SK-N-SH treated with all-trans-retinoic acid at 6 μM for 48 hours (cell line): Measurements from ENCODE around the gene VANGL1.

Experiments
- ATAC-seq: fragments of 200-7000 bp; cut with Tn5 transposase; 3 replicates; pipeline ENCODE4 v1.9.1; 2020; ENCODE audit warnings: mild to moderate bottlenecking, moderate library complexity
- BACH2 ChIP-seq: fragments of 250-450 bp; sonication (Bioruptor Pico); IDR thresholded peaks from 2 replicates; pipeline ENCODE4 v1.9.0; 2021; ENCODE audit warnings: mild to moderate bottlenecking, borderline replicate concordance
- CREB5 ChIP-seq: fragments of 250-450 bp; sonication (Bioruptor Pico); IDR thresholded peaks from 2 replicates; pipeline ENCODE4 v1.5.1; 2020; ENCODE audit warnings: low read depth, mild to moderate bottlenecking, moderate library complexity
- GLIS3 ChIP-seq: fragments of 250-450 bp; sonication (Bioruptor Pico); IDR thresholded peaks from 2 replicates; pipeline ENCODE4 v1.5.0; 2020; ENCODE audit warnings: mild to moderate bottlenecking, moderate library complexity
- ISL1 ChIP-seq: fragments of 250-450 bp; sonication (Bioruptor Pico); IDR thresholded peaks from 2 replicates; pipeline ENCODE4 v2.1.2; 2022; ENCODE audit warnings: mild to moderate bottlenecking, moderate library complexity
- POU6F1 ChIP-seq: fragments of 250-450 bp; sonication (Bioruptor Pico); IDR thresholded peaks from 2 replicates; pipeline ENCODE4 v1.8.0; 2021; ENCODE audit warnings: low read depth, mild to moderate bottlenecking, moderate library complexity, borderline replicate concordance
- PPARA ChIP-seq: fragments of 250-450 bp; sonication (Bioruptor Pico); IDR thresholded peaks from 2 replicates; pipeline ENCODE4 v1.5.0; 2020; ENCODE audit warnings: mild to moderate bottlenecking, borderline replicate concordance
- RARB ChIP-seq: fragments of 250-450 bp; sonication (Bioruptor Pico); IDR thresholded peaks from 2 replicates; pipeline ENCODE4 v1.8.0; 2021; ENCODE audit warnings: mild to moderate bottlenecking, moderate library complexity
- SNAI2 ChIP-seq: fragments of 250-450 bp; sonication (Bioruptor Pico); IDR thresholded peaks from 2 replicates; pipeline ENCODE4 v1.5.0; 2020; ENCODE audit warnings: mild to moderate bottlenecking, moderate library complexity
- TCF4 ChIP-seq: fragments of 250-450 bp; sonication (Bioruptor Pico); IDR thresholded peaks from 2 replicates; pipeline ENCODE4 v1.8.0; 2021; ENCODE audit warnings: mild to moderate bottlenecking, moderate library complexity, borderline replicate concordance
- TOX ChIP-seq: fragments of 250-450 bp; sonication (Bioruptor Pico); IDR thresholded peaks from 2 replicates; pipeline ENCODE4 v1.8.0; 2021; ENCODE audit warnings: mild to moderate bottlenecking, moderate library complexity, borderline replicate concordance
- ZC3H10 ChIP-seq: fragments of 250-450 bp; sonication (Bioruptor Pico); IDR thresholded peaks from 2 replicates; pipeline ENCODE4 v1.5.1; 2021; ENCODE audit warnings: mild to moderate bottlenecking, moderate library complexity
- ZFP3 ChIP-seq: fragments of 250-450 bp; sonication (Bioruptor Pico); IDR thresholded peaks from 2 replicates; pipeline ENCODE4 v1.5.0; 2020; ENCODE audit warnings: mild to moderate bottlenecking, moderate library complexity
- ZNF565 ChIP-seq: fragments of 450-650 bp; formaldehyde crosslinking; conservative IDR thresholded peaks from 2 replicates; pipeline ENCODE4 v1.5.0; 2020; ENCODE audit warnings: low read depth, mild to moderate bottlenecking, moderate library complexity
- ZNF70 ChIP-seq: fragments of 450-650 bp; formaldehyde crosslinking; IDR thresholded peaks from 2 replicates; pipeline ENCODE4 v1.5.0; 2020; ENCODE audit warnings: mild to moderate bottlenecking, moderate library complexity
- TF ChIP-seq, protein P1 (sequence below): fragments of 250-450 bp; sonication (Bioruptor Pico); IDR thresholded peaks from 2 replicates; pipeline ENCODE4 v1.5.1; 2021; ENCODE audit warnings: mild to moderate bottlenecking, moderate library complexity
- TF ChIP-seq, protein P2 (sequence below): fragments of 250-450 bp; sonication (Bioruptor Pico); IDR thresholded peaks from 2 replicates; pipeline ENCODE4 v1.5.0; 2020; ENCODE audit warnings: mild to moderate bottlenecking, moderate library complexity
- TF ChIP-seq, protein P3 (sequence below): fragments of 250-450 bp; sonication (Bioruptor Pico); IDR thresholded peaks from 2 replicates; pipeline ENCODE4 v1.8.0; 2020; ENCODE audit warnings: mild to moderate bottlenecking, moderate library complexity, borderline replicate concordance

The VANGL1 gene

GRCh38 chr1:115687744-115688143, 46.0 kb downstream of the VANGL1 start (continued):
- TF ChIP-seq ZC3H10 (no peak), BACH2 (CRISPR knock-in tag) (no peak), CREB5 (no peak)
- TF ChIP-seq, all 23 proteins: peak for 0

DNA sequence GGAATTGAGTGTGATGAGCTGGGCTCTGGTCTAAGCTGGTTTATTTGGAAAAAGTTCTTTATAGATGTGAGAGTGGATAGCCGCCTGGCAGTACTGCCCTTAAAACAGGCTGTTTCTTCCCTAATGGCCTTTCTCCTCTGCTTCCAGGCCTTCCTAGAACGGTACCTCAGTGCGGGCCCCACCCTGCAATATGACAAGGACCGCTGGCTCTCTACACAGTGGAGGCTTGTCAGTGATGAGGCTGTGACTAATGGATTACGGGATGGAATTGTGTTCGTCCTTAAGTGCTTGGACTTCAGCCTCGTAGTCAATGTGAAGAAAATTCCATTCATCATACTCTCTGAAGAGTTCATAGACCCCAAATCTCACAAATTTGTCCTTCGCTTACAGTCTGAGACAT, 49.2 kb downstream of the VANGL1 start:
- TF ChIP-seq GLIS3 (CRISPR knock-in tag) (no peak), BACH2 (CRISPR knock-in tag) (no peak), RARB (no peak), SNAI2 (CRISPR knock-in tag) (no peak), ZNF70 (CRISPR knock-in tag) (no peak), PPARA (CRISPR knock-in tag) (no peak), ZFP3 (CRISPR knock-in tag) (no peak), ZC3H10 (no peak), TCF4 (CRISPR knock-in tag) (no peak), POU6F1 (CRISPR knock-in tag) (no peak)
- TF ChIP-seq, protein P1, sequence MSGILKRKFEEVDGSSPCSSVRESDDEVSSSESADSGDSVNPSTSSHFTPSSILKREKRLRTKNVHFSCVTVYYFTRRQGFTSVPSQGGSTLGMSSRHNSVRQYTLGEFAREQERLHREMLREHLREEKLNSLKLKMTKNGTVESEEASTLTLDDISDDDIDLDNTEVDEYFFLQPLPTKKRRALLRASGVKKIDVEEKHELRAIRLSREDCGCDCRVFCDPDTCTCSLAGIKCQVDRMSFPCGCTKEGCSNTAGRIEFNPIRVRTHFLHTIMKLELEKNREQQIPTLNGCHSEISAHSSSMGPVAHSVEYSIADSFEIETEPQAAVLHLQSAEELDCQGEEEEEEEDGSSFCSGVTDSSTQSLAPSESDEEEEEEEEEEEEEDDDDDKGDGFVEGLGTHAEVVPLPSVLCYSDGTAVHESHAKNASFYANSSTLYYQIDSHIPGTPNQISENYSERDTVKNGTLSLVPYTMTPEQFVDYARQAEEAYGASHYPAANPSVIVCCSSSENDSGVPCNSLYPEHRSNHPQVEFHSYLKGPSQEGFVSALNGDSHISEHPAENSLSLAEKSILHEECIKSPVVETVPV (CRISPR knock-in tag) = no peak
- TF ChIP-seq, protein P2, sequence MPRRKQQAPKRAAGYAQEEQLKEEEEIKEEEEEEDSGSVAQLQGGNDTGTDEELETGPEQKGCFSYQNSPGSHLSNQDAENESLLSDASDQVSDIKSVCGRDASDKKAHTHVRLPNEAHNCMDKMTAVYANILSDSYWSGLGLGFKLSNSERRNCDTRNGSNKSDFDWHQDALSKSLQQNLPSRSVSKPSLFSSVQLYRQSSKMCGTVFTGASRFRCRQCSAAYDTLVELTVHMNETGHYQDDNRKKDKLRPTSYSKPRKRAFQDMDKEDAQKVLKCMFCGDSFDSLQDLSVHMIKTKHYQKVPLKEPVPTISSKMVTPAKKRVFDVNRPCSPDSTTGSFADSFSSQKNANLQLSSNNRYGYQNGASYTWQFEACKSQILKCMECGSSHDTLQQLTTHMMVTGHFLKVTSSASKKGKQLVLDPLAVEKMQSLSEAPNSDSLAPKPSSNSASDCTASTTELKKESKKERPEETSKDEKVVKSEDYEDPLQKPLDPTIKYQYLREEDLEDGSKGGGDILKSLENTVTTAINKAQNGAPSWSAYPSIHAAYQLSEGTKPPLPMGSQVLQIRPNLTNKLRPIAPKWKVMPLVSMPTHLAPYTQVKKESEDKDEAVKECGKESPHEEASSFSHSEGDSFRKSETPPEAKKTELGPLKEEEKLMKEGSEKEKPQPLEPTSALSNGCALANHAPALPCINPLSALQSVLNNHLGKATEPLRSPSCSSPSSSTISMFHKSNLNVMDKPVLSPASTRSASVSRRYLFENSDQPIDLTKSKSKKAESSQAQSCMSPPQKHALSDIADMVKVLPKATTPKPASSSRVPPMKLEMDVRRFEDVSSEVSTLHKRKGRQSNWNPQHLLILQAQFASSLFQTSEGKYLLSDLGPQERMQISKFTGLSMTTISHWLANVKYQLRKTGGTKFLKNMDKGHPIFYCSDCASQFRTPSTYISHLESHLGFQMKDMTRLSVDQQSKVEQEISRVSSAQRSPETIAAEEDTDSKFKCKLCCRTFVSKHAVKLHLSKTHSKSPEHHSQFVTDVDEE (CRISPR knock-in tag) = no peak
- TF ChIP-seq, protein P3, sequence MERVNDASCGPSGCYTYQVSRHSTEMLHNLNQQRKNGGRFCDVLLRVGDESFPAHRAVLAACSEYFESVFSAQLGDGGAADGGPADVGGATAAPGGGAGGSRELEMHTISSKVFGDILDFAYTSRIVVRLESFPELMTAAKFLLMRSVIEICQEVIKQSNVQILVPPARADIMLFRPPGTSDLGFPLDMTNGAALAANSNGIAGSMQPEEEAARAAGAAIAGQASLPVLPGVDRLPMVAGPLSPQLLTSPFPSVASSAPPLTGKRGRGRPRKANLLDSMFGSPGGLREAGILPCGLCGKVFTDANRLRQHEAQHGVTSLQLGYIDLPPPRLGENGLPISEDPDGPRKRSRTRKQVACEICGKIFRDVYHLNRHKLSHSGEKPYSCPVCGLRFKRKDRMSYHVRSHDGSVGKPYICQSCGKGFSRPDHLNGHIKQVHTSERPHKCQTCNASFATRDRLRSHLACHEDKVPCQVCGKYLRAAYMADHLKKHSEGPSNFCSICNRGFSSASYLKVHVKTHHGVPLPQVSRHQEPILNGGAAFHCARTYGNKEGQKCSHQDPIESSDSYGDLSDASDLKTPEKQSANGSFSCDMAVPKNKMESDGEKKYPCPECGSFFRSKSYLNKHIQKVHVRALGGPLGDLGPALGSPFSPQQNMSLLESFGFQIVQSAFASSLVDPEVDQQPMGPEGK (CRISPR knock-in tag) = no peak
- ATAC-seq = no peak

DNA sequence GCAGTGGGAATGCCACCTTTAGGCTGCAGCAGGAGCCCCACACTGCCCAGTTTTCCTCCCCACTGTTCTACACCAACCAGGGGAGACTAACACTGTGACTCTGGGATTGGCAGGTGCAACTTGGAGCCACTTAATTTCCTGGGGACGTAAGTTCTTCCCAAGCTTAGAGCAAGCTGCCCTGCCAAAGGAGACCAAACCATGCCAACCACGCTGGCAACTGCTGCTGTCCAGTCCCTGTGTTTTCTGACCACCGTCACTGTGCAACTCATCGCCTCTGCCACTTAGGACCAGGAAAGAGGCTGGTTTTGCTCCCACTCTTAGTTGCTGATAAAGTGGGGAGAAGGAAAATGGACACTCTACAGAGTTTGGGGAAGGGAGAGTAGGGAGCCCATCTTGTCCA, 50.5 kb downstream of the VANGL1 start:
- TF ChIP-seq PPARA (CRISPR knock-in tag) (no peak), ZNF565 (CRISPR knock-in tag) (no peak), ZNF70 (CRISPR knock-in tag) (no peak), TOX (no peak), ISL1 (CRISPR knock-in tag) (no peak), RARB (no peak)
- TF ChIP-seq, protein P3 (CRISPR knock-in tag) = no peak
- TF ChIP-seq, protein P2 (CRISPR knock-in tag) = no peak

More for the DNA sequence above, 50.5 kb downstream of the VANGL1 start:
- ATAC-seq = no peak
